Adrenal gland (tissue), 5 donors: ENCODE measurements around the gene PRR20G.

Experiments used
- POLR2A ChIP-seq, 2 donors: fragments of 450-650 bp; IDR thresholded peaks; one replicate each; pipeline ENCODE4 v1.6.1; 2017; ENCODE audit warnings: antibody characterized with exemption in 2 of 2, mild to moderate bottlenecking in 2 of 2, moderate library complexity in 1 of 2
- TF ChIP-seq, protein P1 (sequence below), 6 experiments: fragments of 450-650 bp in 4 of 6; fragments of 200-600 bp in 2 of 6; sonication (generic) in 1 of 6; IDR thresholded peaks; 1 replicate in 5 of 6; 2 replicates in 1 of 6; pipeline versions ENCODE4 v1.5.1 to v1.8.0; 2016 to 2021; ENCODE audit warnings: antibody characterized with exemption in 6 of 6, mild to moderate bottlenecking in 2 of 6, moderate library complexity in 1 of 6
- donor health status: DM: no; HTN: no; CAD: no.

DNA sequence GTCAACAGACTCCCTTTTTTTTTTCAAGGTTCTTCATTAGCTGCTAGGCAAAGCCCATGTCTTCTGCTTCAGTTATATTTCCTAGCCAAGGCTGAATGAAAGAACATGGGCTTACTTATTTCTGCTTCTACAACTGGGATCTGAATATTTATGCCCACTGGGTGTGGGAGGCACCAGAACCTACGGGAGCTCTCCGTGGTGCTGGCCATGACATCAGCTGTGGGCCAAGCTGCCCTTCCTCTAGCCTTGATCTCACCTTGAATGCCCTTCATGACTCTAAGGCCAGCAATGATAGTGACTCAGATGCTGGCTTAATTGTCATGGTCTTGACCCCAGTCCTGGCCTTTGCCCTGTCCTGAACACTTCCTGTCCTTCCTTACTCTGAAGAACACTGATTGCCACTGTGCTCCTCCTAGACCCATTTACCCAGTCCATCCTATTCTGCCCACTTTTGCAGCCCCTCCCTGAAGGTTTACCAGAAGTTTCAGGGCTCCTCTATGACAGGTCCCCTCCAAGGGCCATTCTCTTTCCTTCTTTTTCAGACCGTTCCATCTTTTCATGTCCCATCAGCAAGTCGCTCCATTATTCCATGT lies 32.8 kb upstream of the PRR20G start:
- TF ChIP-seq, protein P1, sequence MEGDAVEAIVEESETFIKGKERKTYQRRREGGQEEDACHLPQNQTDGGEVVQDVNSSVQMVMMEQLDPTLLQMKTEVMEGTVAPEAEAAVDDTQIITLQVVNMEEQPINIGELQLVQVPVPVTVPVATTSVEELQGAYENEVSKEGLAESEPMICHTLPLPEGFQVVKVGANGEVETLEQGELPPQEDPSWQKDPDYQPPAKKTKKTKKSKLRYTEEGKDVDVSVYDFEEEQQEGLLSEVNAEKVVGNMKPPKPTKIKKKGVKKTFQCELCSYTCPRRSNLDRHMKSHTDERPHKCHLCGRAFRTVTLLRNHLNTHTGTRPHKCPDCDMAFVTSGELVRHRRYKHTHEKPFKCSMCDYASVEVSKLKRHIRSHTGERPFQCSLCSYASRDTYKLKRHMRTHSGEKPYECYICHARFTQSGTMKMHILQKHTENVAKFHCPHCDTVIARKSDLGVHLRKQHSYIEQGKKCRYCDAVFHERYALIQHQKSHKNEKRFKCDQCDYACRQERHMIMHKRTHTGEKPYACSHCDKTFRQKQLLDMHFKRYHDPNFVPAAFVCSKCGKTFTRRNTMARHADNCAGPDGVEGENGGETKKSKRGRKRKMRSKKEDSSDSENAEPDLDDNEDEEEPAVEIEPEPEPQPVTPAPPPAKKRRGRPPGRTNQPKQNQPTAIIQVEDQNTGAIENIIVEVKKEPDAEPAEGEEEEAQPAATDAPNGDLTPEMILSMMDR (IDR thresholded peaks at IDR 0.05) = no peak
- no peak for TF ChIP-seq POLR2A (IDR thresholded peaks at IDR 0.05)
